ENCODE data around the gene ALDH8A1.

The ALDH8A1 gene, protein sequence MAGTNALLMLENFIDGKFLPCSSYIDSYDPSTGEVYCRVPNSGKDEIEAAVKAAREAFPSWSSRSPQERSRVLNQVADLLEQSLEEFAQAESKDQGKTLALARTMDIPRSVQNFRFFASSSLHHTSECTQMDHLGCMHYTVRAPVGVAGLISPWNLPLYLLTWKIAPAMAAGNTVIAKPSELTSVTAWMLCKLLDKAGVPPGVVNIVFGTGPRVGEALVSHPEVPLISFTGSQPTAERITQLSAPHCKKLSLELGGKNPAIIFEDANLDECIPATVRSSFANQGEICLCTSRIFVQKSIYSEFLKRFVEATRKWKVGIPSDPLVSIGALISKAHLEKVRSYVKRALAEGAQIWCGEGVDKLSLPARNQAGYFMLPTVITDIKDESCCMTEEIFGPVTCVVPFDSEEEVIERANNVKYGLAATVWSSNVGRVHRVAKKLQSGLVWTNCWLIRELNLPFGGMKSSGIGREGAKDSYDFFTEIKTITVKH
- 0 to 4.6 (median 1.1) reads per million in 9 experiments for total RNA-seq

DNA sequence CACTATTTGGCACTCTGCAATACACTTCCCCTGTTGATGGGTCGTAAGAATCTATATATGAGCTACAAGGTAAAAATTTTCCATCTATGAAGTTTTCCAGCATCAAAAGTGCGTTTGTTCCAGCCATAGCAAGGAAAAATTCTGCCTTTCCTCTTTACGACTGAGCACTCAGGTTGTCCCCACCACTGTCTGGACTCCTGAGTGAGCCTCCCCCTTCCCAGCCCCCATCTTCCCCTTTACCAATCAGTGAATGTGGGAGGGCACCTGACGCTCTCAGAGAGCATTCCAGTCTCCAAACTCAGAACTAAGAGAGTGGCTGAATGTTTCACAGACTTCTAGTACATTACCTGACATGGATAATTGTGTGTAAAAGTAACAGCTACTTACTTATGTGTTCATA, at the start of gene ALDH8A1:
Gene ALDH8A1, minus strand, starts transcription at position 175 of the 400 bp plus-strand sequence. Its CDS starts 48 bp downstream, at position 127.
- DNase-seq (no peak), ATAC-seq (replicated peaks) (no peak)
- H3K27me3 Mint-ChIP-seq, result no peaks in the 10 kb centered on the region
- no peak within 1 kb of the TSS for H3K4me3 Mint-ChIP-seq
- H3K27ac Mint-ChIP-seq, result no peak within 1 kb of the TSS
- no peaks in the 10 kb centered on the region for H3K9me3 Mint-ChIP-seq
- H3K4me1 Mint-ChIP-seq (ENCODE audit: low read depth in 2 of 2), result no peaks in the 10 kb centered on the region
- no peaks in the 10 kb centered on the region for H3K36me3 Mint-ChIP-seq (ENCODE audit: insufficient read depth)

DNA sequence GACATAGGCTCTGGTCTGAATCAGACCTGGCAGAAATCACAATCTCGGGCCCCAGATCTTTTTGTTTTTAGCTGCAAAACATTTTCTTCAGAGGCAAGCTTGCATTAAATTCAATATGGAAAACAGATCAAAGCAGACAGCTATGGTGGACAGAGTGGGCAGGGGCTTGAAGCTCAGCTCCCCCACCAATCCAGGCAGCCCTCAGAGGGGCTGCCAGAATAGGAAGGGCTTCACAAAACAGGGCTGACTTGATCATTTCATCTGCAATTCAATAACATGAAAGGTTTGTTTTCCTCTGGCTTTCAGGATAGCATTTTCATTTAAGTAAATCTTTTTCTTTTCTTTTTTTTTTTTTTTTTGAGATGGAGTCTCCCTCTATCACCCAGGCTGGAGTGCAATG, 49.2 kb upstream of the ALDH8A1 start:
- Mint-ChIP-seq H3K9me3 (no peaks in the 10 kb centered on the region), H3K4me1 (ENCODE audit: low read depth in 2 of 2) (peaks cover 0 to 1% of the 10 kb centered on the region in 2 donors), H3K27ac (no peak overlapping the region), H3K4me3 (no peak overlapping the region), H3K27me3 (no peaks in the 10 kb centered on the region), H3K36me3 (ENCODE audit: insufficient read depth) (peaks cover 43% of the 10 kb centered on the region)
- no peak for ATAC-seq (replicated peaks)
- no peak for DNase-seq

- no peaks in the 10 kb centered on the region for H3K27me3 Mint-ChIP-seq
- H3K4me3 Mint-ChIP-seq, result no peak overlapping the region
- ATAC-seq (replicated peaks), result no peak
- DNase-seq, result no peak
- H3K27ac Mint-ChIP-seq, result no peak overlapping the region
- peaks cover 43% of the 10 kb centered on the region for H3K36me3 Mint-ChIP-seq (ENCODE audit: insufficient read depth)
- H3K9me3 Mint-ChIP-seq, result no peaks in the 10 kb centered on the region
- peaks cover 0 to 1% of the 10 kb centered on the region in 2 donors for H3K4me1 Mint-ChIP-seq (ENCODE audit: low read depth in 2 of 2)
These were observed 47.5 kb upstream of the ALDH8A1 start for GRCh38 chr6:134997133-134997995.

GRCh38 chr6:134995536-134995935, 45.6 kb upstream of the ALDH8A1 start:
- Mint-ChIP-seq H3K4me1 (ENCODE audit: low read depth in 2 of 2) (peaks cover 0 to under 1% of the 10 kb centered on the region in 2 donors), H3K27me3 (no peaks in the 10 kb centered on the region), H3K36me3 (ENCODE audit: insufficient read depth) (peaks cover 44% of the 10 kb centered on the region), H3K9me3 (no peaks in the 10 kb centered on the region), H3K4me3 (no peak overlapping the region), H3K27ac (no peak overlapping the region)
- no peak for DNase-seq
- no peak for ATAC-seq (replicated peaks)

- DNase-seq (no peak), ATAC-seq (replicated peaks) (no peak)
- Mint-ChIP-seq H3K4me3 (no peak overlapping the region), H3K9me3 (no peaks in the 10 kb centered on the region), H3K36me3 (ENCODE audit: insufficient read depth) (peaks cover 38% of the 10 kb centered on the region), H3K27ac (no peak overlapping the region), H3K4me1 (ENCODE audit: low read depth in 2 of 2) (no peaks in the 10 kb centered on the region), H3K27me3 (no peaks in the 10 kb centered on the region)
These were observed 44.5 kb upstream of the ALDH8A1 start for GRCh38 chr6:134994431-134994830.

DNA sequence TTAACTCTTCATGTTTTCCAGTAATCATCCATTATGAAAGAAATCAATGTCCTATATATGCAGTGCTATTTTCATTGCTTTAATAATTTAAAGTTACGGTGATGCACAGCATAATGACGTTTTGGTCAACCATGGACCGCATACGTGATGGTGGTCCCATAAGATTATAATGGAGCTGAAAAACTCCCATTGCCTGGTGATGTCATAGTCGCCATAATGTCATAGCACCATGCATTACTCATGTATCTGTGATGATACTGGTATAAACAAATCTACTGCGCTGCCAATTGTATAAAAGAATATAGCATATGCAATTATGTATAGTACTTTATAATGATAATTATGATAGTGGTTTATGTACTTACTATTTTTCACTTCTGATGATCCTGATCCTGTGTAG, 42.3 kb upstream of the ALDH8A1 start:
- Mint-ChIP-seq H3K27me3 (no peaks in the 10 kb centered on the region), H3K9me3 (no peaks in the 10 kb centered on the region), H3K4me3 (no peak overlapping the region), H3K27ac (no peak overlapping the region), H3K36me3 (ENCODE audit: insufficient read depth) (peaks cover 35% of the 10 kb centered on the region), H3K4me1 (ENCODE audit: low read depth in 2 of 2) (no peaks in the 10 kb centered on the region)
- ATAC-seq (replicated peaks) (no peak), DNase-seq (no peak)

- no peaks in the 10 kb centered on the region for H3K4me1 Mint-ChIP-seq (ENCODE audit: low read depth in 2 of 2)
- no peaks in the 10 kb centered on the region for H3K27me3 Mint-ChIP-seq
- ATAC-seq (replicated peaks) (no peak), DNase-seq (no peak)
- no peak overlapping the region for H3K4me3 Mint-ChIP-seq
- peaks cover 28% of the 10 kb centered on the region for H3K36me3 Mint-ChIP-seq (ENCODE audit: insufficient read depth)
- H3K9me3 Mint-ChIP-seq, result no peaks in the 10 kb centered on the region
- peak overlapping the region in 1 of 2 donors; percentile 46 for H3K27ac Mint-ChIP-seq
These were observed 40.4 kb upstream of the ALDH8A1 start for GRCh38 chr6:134990262-134990661.

DNA sequence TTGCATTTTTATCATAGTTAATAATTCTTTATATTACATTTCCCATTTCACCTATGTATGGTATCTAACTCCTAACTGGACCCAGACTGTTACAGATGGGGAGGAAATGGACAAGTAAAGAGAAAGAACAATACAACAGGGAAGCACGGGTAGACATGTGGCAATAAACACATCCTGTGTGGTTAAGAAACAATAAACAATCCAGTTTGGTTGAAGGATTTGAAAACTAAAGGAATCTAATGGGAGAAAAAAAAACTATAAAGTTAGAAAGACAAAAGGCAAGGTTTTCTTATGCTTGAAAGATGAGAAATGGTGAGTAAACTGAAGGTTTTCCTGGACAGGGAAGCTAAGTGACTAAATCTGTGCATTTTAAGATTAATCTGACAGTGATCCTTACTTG, 34.9 kb upstream of the ALDH8A1 start:
- no peak overlapping the region for H3K27ac Mint-ChIP-seq
- H3K4me3 Mint-ChIP-seq, result no peak overlapping the region
- DNase-seq (no peak), ATAC-seq (replicated peaks) (no peak)
- peaks cover 13 to 16% of the 10 kb centered on the region in 2 donors for H3K4me1 Mint-ChIP-seq (ENCODE audit: low read depth in 2 of 2)
- no peaks in the 10 kb centered on the region for H3K9me3 Mint-ChIP-seq
- H3K27me3 Mint-ChIP-seq, result no peaks in the 10 kb centered on the region
- peaks cover 24% of the 10 kb centered on the region for H3K36me3 Mint-ChIP-seq (ENCODE audit: insufficient read depth)

DNA sequence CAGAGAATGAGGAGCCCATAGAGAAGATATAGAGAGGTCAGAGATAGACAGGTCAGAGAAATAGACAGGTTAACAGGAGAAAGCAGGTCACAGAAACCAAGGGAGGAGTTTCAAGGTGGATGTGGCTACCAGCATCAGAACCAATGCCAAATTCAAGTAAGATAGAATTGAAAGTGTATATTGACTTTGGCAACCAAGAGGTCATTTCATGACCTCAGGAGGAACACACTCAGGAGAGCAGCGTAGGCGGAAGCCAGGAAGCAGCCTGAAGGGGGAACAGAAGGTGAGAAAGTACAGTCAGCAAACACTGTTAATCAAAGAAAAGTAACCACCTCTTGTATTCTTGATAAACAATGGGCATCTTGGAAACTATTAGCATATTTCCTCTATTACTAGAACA, 33.9 kb upstream of the ALDH8A1 start:
- ATAC-seq (replicated peaks), result no peak
- Mint-ChIP-seq H3K36me3 (ENCODE audit: insufficient read depth) (peaks cover 28% of the 10 kb centered on the region), H3K4me1 (ENCODE audit: low read depth in 2 of 2) (peaks cover 13 to 16% of the 10 kb centered on the region in 2 donors), H3K4me3 (no peak overlapping the region), H3K27me3 (no peaks in the 10 kb centered on the region), H3K9me3 (no peaks in the 10 kb centered on the region), H3K27ac (peak overlapping the region in 1 of 2 donors; percentile 42)
- no peak for DNase-seq

- no peak overlapping the region for H3K27ac Mint-ChIP-seq
- peaks cover 37% of the 10 kb centered on the region for H3K36me3 Mint-ChIP-seq (ENCODE audit: insufficient read depth)
- ATAC-seq (replicated peaks) (no peak), DNase-seq (no peak)
- H3K27me3 Mint-ChIP-seq, result no peaks in the 10 kb centered on the region
- H3K4me3 Mint-ChIP-seq, result no peak overlapping the region
- H3K9me3 Mint-ChIP-seq, result no peaks in the 10 kb centered on the region
- H3K4me1 Mint-ChIP-seq (ENCODE audit: low read depth in 2 of 2), result peaks cover 13 to 16% of the 10 kb centered on the region in 2 donors
These were observed 32.3 kb upstream of the ALDH8A1 start for GRCh38 chr6:134982161-134982560.

GRCh38 chr6:134980846-134981245, 30.9 kb upstream of the ALDH8A1 start:
- no peaks in the 10 kb centered on the region for H3K27me3 Mint-ChIP-seq
- peaks cover 13 to 16% of the 10 kb centered on the region in 2 donors for H3K4me1 Mint-ChIP-seq (ENCODE audit: low read depth in 2 of 2)
- DNase-seq (no peak), ATAC-seq (replicated peaks) (no peak)
- H3K9me3 Mint-ChIP-seq, result no peaks in the 10 kb centered on the region
- H3K27ac Mint-ChIP-seq, result no peak overlapping the region
- peaks cover 34% of the 10 kb centered on the region for H3K36me3 Mint-ChIP-seq (ENCODE audit: insufficient read depth)
- H3K4me3 Mint-ChIP-seq, result no peak overlapping the region

- Mint-ChIP-seq H3K27ac (no peak overlapping the region), H3K9me3 (no peaks in the 10 kb centered on the region), H3K27me3 (no peaks in the 10 kb centered on the region), H3K4me1 (ENCODE audit: low read depth in 2 of 2) (peaks cover 13 to 24% of the 10 kb centered on the region in 2 donors), H3K36me3 (ENCODE audit: insufficient read depth) (peaks cover 32% of the 10 kb centered on the region), H3K4me3 (no peak overlapping the region)
- DNase-seq (no peak), ATAC-seq (replicated peaks) (no peak)
These were observed 29.2 kb upstream of the ALDH8A1 start for GRCh38 chr6:134979142-134979541.

- no peak overlapping the region for H3K4me3 Mint-ChIP-seq
- no peak overlapping the region for H3K27ac Mint-ChIP-seq
- H3K4me1 Mint-ChIP-seq (ENCODE audit: low read depth in 2 of 2), result peaks cover 7 to 17% of the 10 kb centered on the region in 2 donors
- no peaks in the 10 kb centered on the region for H3K27me3 Mint-ChIP-seq
- no peak for ATAC-seq (replicated peaks)
- no peak for DNase-seq
- H3K36me3 Mint-ChIP-seq (ENCODE audit: insufficient read depth), result peaks cover 35% of the 10 kb centered on the region
- H3K9me3 Mint-ChIP-seq, result no peaks in the 10 kb centered on the region
These were observed 24.5 kb upstream of the ALDH8A1 start for GRCh38 chr6:134974370-134974769.

All from effector memory CD8-positive, alpha-beta T cell (primary cell).